Measurements from ENCODE around the gene RAD51B.
"Not testable (repeated sequence)": the region's sequence is repeated elsewhere in the genome, so short reads cannot be mapped to it uniquely, and the experiment has no call there.

The RAD51B gene

GRCh38 chr14:68033336-68033932 is 213.9 kb downstream of the RAD51B start:
- no peak for DNase-seq

- no peak for DNase-seq
Observed at GRCh38 chr14:68034896-68035295, 215.3 kb downstream of the RAD51B start.

GRCh38 chr14:68036202-68036601 is 216.6 kb downstream of the RAD51B start:
- DNase-seq, result no peak

GRCh38 chr14:68039593-68039992 is 220.0 kb downstream of the RAD51B start:
- no peak for DNase-seq

- DNase-seq, result no peak
Observed at GRCh38 chr14:68040633-68041369, 221.2 kb downstream of the RAD51B start.

GRCh38 chr14:68041876-68042354 is 222.3 kb downstream of the RAD51B start:
- DNase-seq, result no peak

GRCh38 chr14:68042586-68043210 is 223.1 kb downstream of the RAD51B start:
- DNase-seq, result no peak

- DNase-seq, result no peak
Observed at GRCh38 chr14:68043752-68044151, 224.2 kb downstream of the RAD51B start.

- DNase-seq, result no peak
Observed at GRCh38 chr14:68047906-68048305, 228.3 kb downstream of the RAD51B start.

- not testable (repeated sequence) for DNase-seq
Observed at GRCh38 chr14:68048815-68049214, 229.2 kb downstream of the RAD51B start.

- no peak for DNase-seq
Observed at GRCh38 chr14:68050177-68050576, 230.6 kb downstream of the RAD51B start.

GRCh38 chr14:68051146-68051545 is 231.6 kb downstream of the RAD51B start:
- no peak for DNase-seq

GRCh38 chr14:68060198-68060597 is 240.6 kb downstream of the RAD51B start:
- no peak for DNase-seq

GRCh38 chr14:68062651-68063050 is 243.1 kb downstream of the RAD51B start:
- no peak for DNase-seq

- no peak for DNase-seq
Observed at GRCh38 chr14:68065322-68065721, 245.7 kb downstream of the RAD51B start.

GRCh38 chr14:68074765-68075381 is 255.3 kb downstream of the RAD51B start:
- DNase-seq, result no peak

GRCh38 chr14:68075382-68076029 is 255.9 kb downstream of the RAD51B start:
- no peak for DNase-seq

GRCh38 chr14:68076451-68076850 is 256.9 kb downstream of the RAD51B start:
- no peak for DNase-seq

GRCh38 chr14:68079941-68080697 is 260.5 kb downstream of the RAD51B start:
- no peak for DNase-seq

- DNase-seq, result no peak
Observed at GRCh38 chr14:68081489-68081888, 261.9 kb downstream of the RAD51B start.

- DNase-seq, result no peak
Observed at GRCh38 chr14:68082698-68083291, 263.2 kb downstream of the RAD51B start.

- no peak for DNase-seq
Observed at GRCh38 chr14:68084256-68084655, 264.7 kb downstream of the RAD51B start.
